NCI-H748 (cell line): ENCODE results near the gene NCR1.
"Not testable (repeated sequence)": the region's sequence is repeated elsewhere in the genome, so short reads cannot be mapped to it uniquely, and the experiment has no call there.

Experiments
- DNase-seq: peaks from one replicate; lab custom pipeline; 2025; ENCODE audit not compliant: unreplicated experiment; lab: John Stamatoyannopoulos, UW

Gene NCR1

GRCh38 chr19:54905803-54906511 is at the start of gene NCR1:
TSS of gene NCR1 (plus strand) at chr19:54906148. CDS start at chr19:54906188, 40 bp downstream.
- DNase-seq, result no peak

GRCh38 chr19:54858476-54858875 is 47.5 kb upstream of the NCR1 start:
- not testable (repeated sequence) for DNase-seq

DNA sequence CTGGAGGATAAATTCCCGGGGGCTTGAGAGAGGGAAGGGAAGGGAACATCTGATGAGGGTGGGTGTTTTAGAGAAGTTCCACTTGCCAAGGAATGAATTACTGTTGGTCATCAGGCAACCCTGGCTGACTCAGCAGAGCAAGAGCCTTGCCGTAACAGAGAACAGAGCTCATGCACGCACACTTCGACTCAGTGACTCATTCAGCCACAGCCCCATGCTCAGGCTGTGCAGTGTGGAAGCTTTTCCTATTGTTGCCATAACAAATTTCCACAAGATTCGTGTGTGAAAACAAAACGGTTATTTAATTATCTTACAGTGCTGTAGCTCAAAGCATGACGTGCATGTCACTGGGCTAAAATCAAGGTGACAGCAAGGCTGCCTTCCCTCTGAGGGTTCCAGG is 46.5 kb upstream of the NCR1 start:
- not testable (repeated sequence) for DNase-seq

GRCh38 chr19:54863459-54863858 is 42.5 kb upstream of the NCR1 start:
- not testable (repeated sequence) for DNase-seq

DNA sequence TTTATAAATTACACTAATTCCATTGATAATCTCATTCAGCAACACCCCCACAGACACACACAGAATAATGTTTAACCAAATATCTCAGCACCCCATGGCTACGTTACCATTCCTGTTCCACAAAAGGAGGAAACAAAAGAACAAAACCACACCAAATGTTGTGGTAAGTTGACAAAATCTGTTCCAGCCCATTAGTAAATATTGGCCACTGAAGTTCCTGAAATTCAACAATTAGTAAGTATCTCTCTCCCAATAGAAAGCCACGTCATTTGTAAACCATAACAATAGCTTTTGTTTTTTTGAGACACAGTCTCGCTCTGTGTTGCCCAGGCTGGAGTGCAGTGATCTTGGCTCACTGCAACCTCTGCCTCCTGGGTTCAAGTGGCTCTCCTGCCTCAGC is 34.3 kb upstream of the NCR1 start:
- no peak for DNase-seq

DNA sequence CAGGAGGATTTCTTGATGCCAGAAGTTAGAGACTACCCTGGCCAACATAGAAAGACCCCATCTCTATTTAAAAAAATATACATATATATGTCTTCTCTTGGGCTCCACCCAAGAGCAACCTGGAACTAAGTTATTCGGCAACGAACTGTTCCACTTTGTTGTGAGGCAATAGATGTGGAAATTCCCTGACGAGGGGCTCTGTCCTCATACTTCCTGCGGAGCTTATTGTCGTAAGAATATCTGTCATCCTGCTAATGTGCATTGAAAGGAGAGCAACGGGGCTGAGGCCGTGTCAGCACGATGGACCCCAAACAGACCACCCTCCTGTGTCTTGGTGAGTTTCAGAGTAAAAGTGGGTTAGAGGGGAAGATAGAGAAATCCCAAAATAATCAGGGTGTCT is 32.0 kb upstream of the NCR1 start, which contains the start of gene FCAR:
Gene FCAR, plus strand, starts transcription at position 246 of the 400 bp plus-strand sequence. Its CDS starts 55 bp downstream, at position 301.
- DNase-seq, result no peak

DNA sequence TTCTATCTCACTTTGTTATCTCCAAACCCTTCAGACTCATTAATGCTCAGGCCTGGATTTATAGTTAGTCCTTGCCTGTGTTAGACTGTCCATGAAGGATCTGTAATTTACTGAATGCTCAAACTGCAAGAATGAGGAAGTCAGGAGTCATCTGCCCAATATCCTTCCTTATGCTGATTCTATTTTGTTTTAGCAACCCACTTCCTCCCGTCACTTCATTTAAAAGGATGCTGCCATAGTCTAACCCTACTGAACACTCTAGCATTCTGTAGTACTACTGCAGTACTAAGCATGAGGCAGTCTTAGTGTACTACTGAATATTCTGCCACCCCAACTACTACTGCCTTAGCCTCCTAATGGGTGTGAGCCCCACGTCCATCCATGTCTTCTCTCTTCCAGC is 30.4 kb upstream of the NCR1 start:
- DNase-seq, result no peak

DNA sequence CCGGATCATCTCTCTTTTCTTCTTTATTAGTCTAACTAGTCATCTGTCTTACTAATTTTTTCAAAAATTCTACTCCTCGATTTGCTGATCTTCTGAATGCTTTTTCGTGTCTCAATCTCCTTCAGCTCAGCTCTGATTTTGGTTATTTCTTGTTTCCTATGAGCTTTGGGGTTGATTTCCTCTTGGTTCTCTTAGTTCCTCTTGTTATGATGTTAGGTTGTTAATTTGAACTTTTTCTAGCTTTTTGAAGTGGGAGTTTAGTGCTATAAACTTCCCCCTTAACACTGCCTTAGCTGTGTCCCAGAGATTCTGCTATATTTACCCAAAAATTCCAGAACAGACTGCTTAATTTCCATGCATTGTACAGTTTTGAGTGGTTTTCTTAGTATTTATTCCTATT is 28.5 kb upstream of the NCR1 start:
- no peak for DNase-seq

DNA sequence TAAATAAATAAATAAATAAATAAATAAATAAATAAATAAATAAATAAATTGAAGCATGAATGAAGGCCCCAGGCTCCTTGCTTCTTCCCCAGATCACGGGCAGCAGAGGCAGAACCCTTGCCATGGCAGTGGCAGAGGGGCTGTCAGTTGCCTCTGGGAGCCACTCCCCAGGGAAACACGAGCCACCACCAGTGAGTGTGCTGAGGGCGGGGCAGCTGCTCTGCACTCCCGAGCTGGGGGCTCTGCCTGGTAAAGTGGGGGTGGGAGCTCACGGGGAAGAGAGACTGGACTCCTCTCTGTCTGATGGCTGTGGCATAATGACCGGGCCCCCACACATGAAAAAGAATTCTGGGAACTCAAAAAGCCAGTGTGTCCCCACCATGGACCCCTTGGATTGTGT is 24.1 kb upstream of the NCR1 start:
- no peak for DNase-seq

GRCh38 chr19:54882758-54883157 is 23.2 kb upstream of the NCR1 start:
- DNase-seq, result no peak

GRCh38 chr19:54883228-54883627 is 22.7 kb upstream of the NCR1 start:
- DNase-seq, result no peak

DNA sequence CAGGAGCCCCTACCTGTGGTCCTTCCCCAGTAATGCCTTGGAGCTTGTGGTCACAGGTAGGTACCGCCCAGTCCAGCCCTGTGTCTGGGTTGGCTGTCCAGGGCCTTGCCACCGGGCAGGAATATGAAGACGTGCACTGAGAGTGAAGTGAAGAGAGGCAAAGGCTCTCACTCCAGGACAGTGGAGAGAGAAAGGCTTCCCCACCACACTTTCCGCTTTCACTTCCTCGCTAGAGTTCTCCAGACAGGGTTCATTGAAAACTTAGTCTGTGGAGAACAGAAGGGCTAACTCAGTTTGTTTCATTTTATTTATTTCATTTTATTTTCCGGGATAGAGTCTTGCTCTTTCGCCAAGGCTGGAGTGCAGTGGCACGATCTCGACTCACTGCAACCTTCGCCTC is 17.7 kb upstream of the NCR1 start:
- DNase-seq, result no peak

GRCh38 chr19:54889566-54889965 is 16.4 kb upstream of the NCR1 start:
- DNase-seq, result no peak

DNA sequence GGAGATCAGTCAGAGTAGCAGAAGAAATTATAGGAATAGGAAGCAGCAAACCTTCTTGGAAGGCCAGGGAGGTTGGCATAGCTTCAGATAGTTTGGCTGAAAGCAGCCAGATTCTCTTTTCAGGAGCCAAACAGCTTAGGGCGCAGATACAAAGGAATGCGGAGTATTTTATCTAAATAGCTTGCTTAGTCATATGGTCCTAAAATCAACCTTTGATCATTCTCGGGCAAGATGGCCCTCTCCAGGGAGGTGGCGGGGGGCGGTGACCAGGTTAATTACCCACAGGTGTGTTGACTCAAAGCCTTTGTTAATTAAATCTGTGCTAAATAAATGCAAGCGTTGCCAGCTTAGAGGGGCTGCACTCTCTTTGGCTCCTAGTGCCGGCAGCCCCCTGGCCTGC is 12.5 kb upstream of the NCR1 start:
- no peak for DNase-seq

DNA sequence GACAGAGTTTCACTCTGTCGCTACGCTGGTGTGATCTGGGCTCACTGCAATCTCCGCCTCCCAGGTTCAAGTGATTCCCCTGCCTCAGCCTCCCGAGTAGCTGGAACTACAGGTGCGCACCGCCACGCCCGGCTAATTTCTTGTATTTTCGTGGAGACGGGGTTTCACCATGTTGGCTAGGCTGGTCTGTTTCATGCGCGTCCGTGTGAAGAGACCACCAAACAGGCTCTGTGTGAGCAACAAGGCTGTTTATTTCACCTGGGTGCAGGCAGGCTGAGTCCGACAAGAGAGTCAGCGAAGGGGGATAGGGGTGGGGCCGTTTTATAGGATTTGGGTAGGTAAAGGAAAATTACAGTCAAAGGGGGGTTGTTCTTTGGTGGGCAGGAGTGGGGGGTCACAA is 11.8 kb upstream of the NCR1 start:
- DNase-seq, result not testable (repeated sequence)

- DNase-seq, result no peak
Measured at GRCh38 chr19:54896036-54896435, 9.9 kb upstream of the NCR1 start.

DNA sequence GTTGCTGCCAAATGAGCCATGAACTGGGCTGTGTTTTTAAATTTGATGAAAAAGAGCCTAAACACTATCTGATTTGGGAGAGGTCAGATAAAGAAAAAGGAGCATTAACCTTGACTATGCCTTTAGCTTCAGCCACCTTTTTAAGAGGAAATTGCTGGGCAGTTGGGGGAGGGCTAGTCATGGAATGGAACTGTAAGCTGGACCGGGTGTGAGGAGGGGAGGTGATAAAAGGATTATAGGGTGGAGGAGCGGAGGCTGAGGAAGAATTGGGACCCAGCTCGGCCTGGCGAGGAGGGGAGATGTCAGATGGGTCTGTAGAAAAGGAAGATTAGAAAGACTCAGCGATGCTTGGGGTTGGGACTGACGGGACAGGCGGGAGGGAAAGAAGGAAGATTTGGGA is 7.3 kb upstream of the NCR1 start:
- DNase-seq, result not testable (repeated sequence)

- DNase-seq, result not testable (repeated sequence)
Measured at GRCh38 chr19:54899646-54900045, 6.3 kb upstream of the NCR1 start.

DNA sequence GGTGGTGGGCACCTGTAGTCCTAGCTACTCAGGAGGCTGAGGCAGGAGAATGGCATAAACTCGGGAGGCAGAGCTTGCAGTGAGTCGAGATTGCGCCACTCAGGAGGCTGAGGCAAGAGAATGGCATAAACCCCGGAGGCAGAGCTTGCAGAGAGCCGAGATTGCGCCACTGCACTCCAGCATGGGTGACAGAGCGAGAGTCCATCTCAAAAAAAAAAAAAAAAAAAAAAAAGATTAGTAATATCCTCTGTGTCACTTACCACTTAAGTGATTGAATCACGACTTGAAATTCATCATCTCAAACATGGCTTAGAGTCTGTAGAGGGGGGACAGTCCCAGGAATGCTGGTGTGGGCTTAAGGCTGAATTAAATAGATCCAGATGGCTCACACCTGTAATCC is 4.8 kb upstream of the NCR1 start:
- DNase-seq, result not testable (repeated sequence)

DNA sequence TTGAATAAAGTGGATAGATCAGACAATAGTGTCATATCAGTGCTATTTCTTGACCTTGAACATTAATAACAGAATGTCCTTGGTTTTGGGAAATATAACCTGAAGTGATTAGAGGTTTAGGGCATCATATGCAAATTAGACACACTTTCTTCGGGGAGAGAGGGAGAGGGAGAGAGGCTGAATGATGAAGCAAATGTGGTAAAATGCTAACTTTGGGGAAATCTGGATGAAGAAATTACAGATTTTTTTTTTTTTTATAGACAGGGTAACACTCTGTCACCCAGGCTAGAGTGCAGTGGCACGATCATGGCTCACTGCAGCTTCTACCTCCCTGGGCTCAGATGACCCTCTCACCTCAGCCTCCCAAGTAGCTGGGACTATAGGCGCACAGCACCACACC is 3.9 kb upstream of the NCR1 start:
- no peak for DNase-seq

GRCh38 chr19:54903303-54903702 is 2.6 kb upstream of the NCR1 start:
- DNase-seq, result no peak

DNA sequence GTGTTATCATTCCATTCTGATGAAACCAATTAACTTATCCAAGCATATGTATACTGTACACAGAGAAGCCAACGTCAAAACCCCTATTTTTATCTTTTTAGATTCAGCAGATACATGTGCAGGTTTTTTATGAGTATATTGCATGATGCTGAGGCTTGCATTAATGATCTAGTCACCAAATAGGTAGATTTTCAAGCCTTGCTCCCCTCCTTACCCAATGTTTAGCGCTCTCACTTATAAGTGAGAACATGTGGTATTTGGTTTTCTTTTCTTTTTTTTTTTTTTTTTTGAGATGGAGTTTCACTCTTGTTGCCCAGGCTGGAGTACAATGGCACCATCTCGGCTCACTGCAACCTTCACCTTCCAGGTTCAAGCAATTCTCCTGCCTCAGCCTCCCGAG is 1.7 kb upstream of the NCR1 start:
- DNase-seq, result not testable (repeated sequence)

DNA sequence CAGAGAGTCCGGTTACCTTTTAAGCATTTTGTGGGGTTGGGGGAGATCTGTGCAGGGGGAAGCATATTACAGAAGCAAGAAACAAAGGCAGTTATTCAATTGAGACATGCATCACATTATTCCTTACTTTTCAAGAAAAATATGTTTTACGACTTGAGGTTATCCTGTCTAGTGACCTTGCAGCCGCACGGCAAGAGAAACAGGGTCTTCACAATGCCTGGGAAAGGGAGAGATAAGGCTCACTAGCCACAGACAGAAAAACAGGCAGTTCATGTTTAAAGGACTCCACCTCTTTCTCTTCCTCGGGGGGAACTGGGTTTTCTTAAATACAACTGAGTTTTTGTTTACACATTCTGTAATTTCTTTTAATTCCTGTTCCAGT is 536 bp upstream of the NCR1 start:
- DNase-seq, result no peak
